Hematopoietic multipotent progenitor cell treated with erythropoietin and hydrocortisone succinate and interleukin-3 and kit ligand, for 17 days (in vitro differentiated cells): Measurements from ENCODE around the gene DPH5.

ENCODE experiments used
- DNase-seq: peaks from one replicate; pipeline ENCODE4 v3.0.0-alpha.2; 2015; ENCODE audit warnings: low spot score

DPH5 gene

DNA sequence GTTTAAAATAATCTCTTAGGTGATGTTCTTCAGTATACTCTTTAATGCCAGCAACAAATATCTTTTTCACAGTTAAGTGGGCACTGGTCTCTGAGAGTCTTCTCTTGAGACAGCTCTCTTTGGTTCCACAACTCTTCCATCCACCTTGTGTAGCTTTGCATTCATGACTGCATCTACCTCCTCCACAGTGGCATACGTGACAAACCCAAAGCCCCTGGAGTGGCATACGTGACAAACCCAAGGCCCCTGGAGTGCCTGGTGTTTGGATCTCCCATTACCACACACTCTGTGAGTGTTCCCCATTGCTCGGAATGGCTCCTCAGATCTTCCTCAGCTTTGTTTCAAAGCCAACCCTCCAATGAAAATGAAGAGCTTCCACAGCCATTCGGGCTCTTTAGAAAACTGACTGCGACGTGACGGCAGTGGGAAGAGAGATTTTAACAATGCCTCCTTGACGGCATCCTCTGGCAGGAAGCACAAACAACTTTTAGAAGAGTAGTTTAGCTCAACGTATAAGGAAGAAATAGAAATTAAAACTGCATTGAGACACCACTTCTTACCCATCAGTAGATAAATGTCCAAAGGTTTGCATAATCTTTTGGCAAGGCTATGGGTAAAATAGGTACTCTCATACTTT, 83.9 kb downstream of the DPH5 start:
- DNase-seq, result no peak

DNA sequence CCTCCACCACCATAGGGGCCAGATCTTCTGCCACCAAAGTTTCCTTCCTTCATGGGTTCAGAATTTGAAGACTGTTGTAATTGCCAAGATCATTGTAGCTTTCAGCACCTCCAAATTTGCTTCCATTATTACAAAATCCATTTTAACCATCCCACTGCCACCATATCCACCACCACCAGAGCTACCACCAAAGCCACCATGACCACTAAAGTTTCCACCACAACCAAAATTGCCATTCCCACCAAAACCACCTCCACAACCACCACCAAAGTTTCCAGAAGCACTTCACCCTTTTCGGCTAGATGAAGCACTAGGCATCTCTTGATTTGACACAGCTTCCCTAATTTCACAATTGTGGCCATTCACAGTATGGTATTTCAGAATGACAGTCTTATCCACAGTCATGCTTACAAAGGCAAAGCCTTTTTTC, 84.5 kb downstream of the DPH5 start:
- no peak for DNase-seq
